Measurements from ENCODE around the gene SERGEF. TPM values are rescaled to one million over a fixed set of nuclear protein-coding genes. Genes with fewer than 3 reads are reported as not detected.

SERGEF gene
- total RNA-seq, 1 donor from 2014 or later = 17.6 TPM

DNA sequence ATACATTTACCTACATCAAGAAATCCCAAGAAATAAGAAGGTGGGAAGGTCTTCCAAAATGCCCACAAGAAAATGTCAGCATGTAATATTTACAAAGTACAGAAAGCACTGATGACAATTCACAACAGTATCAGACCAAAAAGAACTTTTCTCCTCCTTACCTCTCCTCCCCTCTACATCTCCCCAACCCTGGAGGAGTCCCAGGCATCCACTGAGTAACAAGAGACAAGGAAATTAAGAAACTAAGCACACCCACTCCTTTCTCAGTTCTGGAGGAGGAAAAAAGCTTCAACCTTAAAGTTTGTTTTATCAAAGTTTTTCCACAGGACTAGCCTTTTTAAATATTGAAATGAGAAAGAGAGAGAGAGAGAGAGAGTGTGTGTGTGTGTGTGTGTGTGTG is 2.0 kb upstream of the SERGEF start:
- Mint-ChIP-seq H3K4me3 (ENCODE audit: unreplicated experiment) (peak overlapping the region; percentile 21), H3K27ac (ENCODE audit: unreplicated experiment) (no peak overlapping the region)

DNA sequence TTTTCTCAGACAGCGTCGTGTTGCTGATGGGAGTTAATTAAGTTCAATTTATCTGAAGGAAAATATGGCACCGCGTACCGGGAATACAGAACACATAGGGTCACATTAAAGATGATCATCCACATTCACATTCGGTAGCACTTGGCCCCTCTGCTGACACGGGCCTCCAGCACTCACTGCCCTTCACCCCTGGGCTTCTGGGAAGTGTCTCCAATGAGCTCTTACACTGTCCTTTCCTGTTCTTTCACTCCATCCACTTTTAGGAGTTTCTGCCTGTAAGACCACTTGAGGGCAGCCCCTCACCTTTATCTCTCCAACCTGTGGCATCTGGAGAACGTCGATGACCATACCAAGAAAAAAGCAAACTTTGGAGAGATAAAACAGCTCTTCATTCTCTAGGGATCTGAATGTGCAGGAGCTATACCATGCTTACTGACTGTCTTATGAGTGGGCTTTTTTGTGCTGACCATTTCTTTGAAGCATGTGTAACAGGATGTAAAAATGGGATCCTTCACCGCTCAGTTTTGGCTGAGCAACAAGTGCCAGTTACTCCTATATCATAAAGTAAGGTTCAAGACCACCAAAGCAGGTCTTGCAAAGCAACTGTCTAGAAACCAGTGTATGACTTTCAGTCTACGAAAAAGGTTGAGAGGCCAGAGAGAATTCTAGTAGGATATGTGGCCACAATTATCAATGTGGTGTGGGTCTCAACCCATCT is 1.1 kb upstream of the SERGEF start:
- peaks cover 5% of the 10 kb centered on the region for H3K4me1 Mint-ChIP-seq (ENCODE audit: low read depth, unreplicated experiment)
- Histone ChIP-seq H3K4me1 (ENCODE audit: insufficient read depth, low read length) (peaks cover 4% of the 10 kb centered on the region), H2AFZ (ENCODE audit: low read depth, low read length) (peak overlapping the region; percentile 95), H3K4me2 (ENCODE audit: low read length) (peak overlapping the region; percentile 98), H3K79me2 (ENCODE audit: insufficient read depth, low read length) (peaks cover 2% of the 10 kb centered on the region), H3K27ac (ENCODE audit: low read depth, low read length) (no peak overlapping the region), H3K4me3 (ENCODE audit: insufficient read depth, low read depth, low read length) (peak overlapping the region; percentile 88), H3K27me3 (ENCODE audit: insufficient read depth, low read length) (no peaks in the 10 kb centered on the region), H3K9me3 (ENCODE audit: insufficient read depth, low read depth, low read length) (no peaks in the 10 kb centered on the region), H4K20me1 (ENCODE audit: insufficient read depth, low read length) (peaks cover 9% of the 10 kb centered on the region), H3K36me3 (ENCODE audit: insufficient read depth, low read length) (no peaks in the 10 kb centered on the region), H3K9ac (ENCODE audit: low read length) (peak overlapping the region; percentile 86)
- no peak for DNase-seq (ENCODE audit: low read depth)
- no peaks in the 10 kb centered on the region for H3K9me3 Mint-ChIP-seq (ENCODE audit: unreplicated experiment)
- TF ChIP-seq, protein P1, sequence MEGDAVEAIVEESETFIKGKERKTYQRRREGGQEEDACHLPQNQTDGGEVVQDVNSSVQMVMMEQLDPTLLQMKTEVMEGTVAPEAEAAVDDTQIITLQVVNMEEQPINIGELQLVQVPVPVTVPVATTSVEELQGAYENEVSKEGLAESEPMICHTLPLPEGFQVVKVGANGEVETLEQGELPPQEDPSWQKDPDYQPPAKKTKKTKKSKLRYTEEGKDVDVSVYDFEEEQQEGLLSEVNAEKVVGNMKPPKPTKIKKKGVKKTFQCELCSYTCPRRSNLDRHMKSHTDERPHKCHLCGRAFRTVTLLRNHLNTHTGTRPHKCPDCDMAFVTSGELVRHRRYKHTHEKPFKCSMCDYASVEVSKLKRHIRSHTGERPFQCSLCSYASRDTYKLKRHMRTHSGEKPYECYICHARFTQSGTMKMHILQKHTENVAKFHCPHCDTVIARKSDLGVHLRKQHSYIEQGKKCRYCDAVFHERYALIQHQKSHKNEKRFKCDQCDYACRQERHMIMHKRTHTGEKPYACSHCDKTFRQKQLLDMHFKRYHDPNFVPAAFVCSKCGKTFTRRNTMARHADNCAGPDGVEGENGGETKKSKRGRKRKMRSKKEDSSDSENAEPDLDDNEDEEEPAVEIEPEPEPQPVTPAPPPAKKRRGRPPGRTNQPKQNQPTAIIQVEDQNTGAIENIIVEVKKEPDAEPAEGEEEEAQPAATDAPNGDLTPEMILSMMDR (IDR thresholded peaks at IDR 0.05; ENCODE audit: insufficient read depth, low read depth, low read length) = no peak
- no peak for TF ChIP-seq EZH2 (IDR thresholded peaks at IDR 0.05; ENCODE audit: insufficient read depth, low read length)
- H3K27ac Mint-ChIP-seq (ENCODE audit: unreplicated experiment) = peak overlapping the region; percentile 62
- H3K27me3 Mint-ChIP-seq (ENCODE audit: low read depth, unreplicated experiment) = peaks cover 5% of the 10 kb centered on the region
- H3K4me3 Mint-ChIP-seq (ENCODE audit: unreplicated experiment) = peak overlapping the region; percentile 97
- FAIRE-seq = no peak
- no peaks in the 10 kb centered on the region for H3K36me3 Mint-ChIP-seq (ENCODE audit: low read depth, unreplicated experiment)

More for the DNA sequence above, 2.0 kb upstream of the SERGEF start:
- TF ChIP-seq EZH2 (IDR thresholded peaks at IDR 0.05; ENCODE audit: insufficient read depth, low read length) = no peak
- TF ChIP-seq, protein P1 (IDR thresholded peaks at IDR 0.05; ENCODE audit: insufficient read depth, low read depth, low read length) = no peak
- DNase-seq (ENCODE audit: low read depth) = no peak
- Mint-ChIP-seq H3K4me1 (ENCODE audit: low read depth, unreplicated experiment) (peaks cover 10% of the 10 kb centered on the region), H3K27me3 (ENCODE audit: low read depth, unreplicated experiment) (peaks cover 5% of the 10 kb centered on the region), H3K9me3 (ENCODE audit: unreplicated experiment) (no peaks in the 10 kb centered on the region), H3K36me3 (ENCODE audit: low read depth, unreplicated experiment) (no peaks in the 10 kb centered on the region)
- Histone ChIP-seq H3K27me3 (ENCODE audit: insufficient read depth, low read length) (no peaks in the 10 kb centered on the region), H3K4me2 (ENCODE audit: low read length) (no peak overlapping the region), H3K27ac (ENCODE audit: low read depth, low read length) (no peak overlapping the region), H3K79me2 (ENCODE audit: insufficient read depth, low read length) (peaks cover 2% of the 10 kb centered on the region), H3K4me1 (ENCODE audit: insufficient read depth, low read length) (peaks cover 4% of the 10 kb centered on the region), H4K20me1 (ENCODE audit: insufficient read depth, low read length) (peaks cover 9% of the 10 kb centered on the region), H3K36me3 (ENCODE audit: insufficient read depth, low read length) (no peaks in the 10 kb centered on the region), H3K9ac (ENCODE audit: low read length) (no peak overlapping the region), H2AFZ (ENCODE audit: low read depth, low read length) (no peak overlapping the region), H3K4me3 (ENCODE audit: insufficient read depth, low read depth, low read length) (no peak overlapping the region), H3K9me3 (ENCODE audit: insufficient read depth, low read depth, low read length) (no peaks in the 10 kb centered on the region)
- FAIRE-seq = no peak

Measured in astrocyte (in vitro differentiated cells and primary cell).